Gastroesophageal sphincter (tissue), 3 donors: ENCODE data around the gene LCORL.

Experiments
- CTCF ChIP-seq, 4 experiments: fragments of 200-600 bp in 2 of 4; fragments of 450-650 bp in 2 of 4; sonication (generic) in 1 of 4; IDR thresholded peaks; one replicate each; pipeline ENCODE4 v1.5.1; 2017 to 2019; ENCODE audit warnings: antibody characterized with exemption in 4 of 4, mild to moderate bottlenecking in 2 of 4, moderate library complexity in 2 of 4
- POLR2A ChIP-seq, 2 donors: fragments of 450-650 bp; IDR thresholded peaks; one replicate each; pipeline ENCODE4 v1.6.1; 2017; ENCODE audit warnings: antibody characterized with exemption in 2 of 2, mild to moderate bottlenecking in 2 of 2, moderate library complexity in 1 of 2

GRCh38 chr4:17812125-17812524 lies 209.4 kb downstream of the LCORL start:
- TF ChIP-seq CTCF (IDR thresholded peaks at IDR 0.05) (no peak), POLR2A (IDR thresholded peaks at IDR 0.05) (no peak)
